K562 treated with DMSO at 1 percent for 48 hours (cell line): ENCODE data around the gene KLHL3. TPM values are rescaled to one million over a fixed set of nuclear protein-coding genes. Genes with fewer than 3 reads are reported as not detected.

ENCODE experiments used
- total RNA-seq: library from RNA; unstranded; fragments of 300-600 nt; gene quantifications from 2 replicates; pipeline ENCODE4 v1.2.3, GENCODE V29; 2022; ENCODE audit warnings: low replicate concordance; ENCODE audit errors: extremely low read depth

Gene KLHL3
- not detected in 2 replicates for total RNA-seq

GRCh38 chr5:137735555-137736284, at the start of gene KLHL3:
Gene KLHL3 (minus strand): TSS chr5:137736089. CDS start chr5:137735646, 443 bp downstream.

DNA sequence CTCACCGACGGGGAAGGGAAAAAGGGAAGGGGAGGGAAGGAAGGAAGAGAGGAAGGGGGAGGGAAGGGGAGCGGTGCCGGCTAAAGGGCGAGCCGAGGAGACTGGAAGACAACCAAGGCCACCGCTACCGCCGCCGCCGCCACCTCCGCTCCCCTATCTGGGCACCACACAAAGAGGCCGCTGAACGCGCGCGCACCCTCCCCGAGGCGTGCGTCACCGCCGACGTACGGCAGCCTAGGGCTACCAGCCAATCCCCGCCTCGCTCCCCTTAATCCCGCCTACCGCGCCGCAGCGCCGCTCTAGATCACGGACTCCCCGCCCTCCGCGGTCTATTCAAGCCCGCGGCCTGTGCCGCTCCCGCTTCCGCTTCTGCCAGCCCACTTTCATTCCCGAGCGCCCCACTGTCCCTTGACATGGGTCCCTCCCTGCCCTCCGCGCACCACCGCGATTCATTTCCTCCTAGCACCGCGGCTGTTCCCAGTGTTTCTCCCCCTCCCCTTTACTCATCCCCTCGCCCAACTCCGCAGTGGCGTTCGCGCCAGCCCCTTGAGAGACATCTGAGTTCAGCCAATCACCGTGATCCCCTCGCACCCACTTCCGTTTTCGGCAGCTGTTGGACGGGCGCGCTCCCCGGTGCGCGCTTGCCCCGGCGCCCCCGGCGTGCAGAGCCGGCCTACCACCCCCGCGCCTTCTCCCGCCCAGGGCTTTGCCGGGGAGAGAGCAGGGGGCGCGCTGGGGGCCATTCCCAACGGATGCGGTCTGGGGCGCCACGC, 18.5 kb upstream of the KLHL3 start, which contains the start of gene HNRNPA0:
Gene HNRNPA0 (minus strand): TSS at position 176 of the 773 bp plus-strand sequence. CDS start 297 bp downstream, outside the sequence.

Other genes with a start within 250 kb of the KLHL3 start
- not detected in 2 replicates for gene SPOCK1, start 236.8 kb downstream of the KLHL3 start, total RNA-seq
- gene HNRNPA0, start 18.3 kb upstream of the KLHL3 start, total RNA-seq = not detected in 2 replicates
- not detected in 2 replicates for gene MYOT, start 131.8 kb upstream of the KLHL3 start, total RNA-seq
- not detected in 2 replicates for gene PKD2L2, start 153.4 kb upstream of the KLHL3 start, total RNA-seq